Measurements from ENCODE around the gene LENEP.

GRCh38 chr1:155015527-155016230, 22.3 kb downstream of the LENEP start:
- TF ChIP-seq, protein P1, sequence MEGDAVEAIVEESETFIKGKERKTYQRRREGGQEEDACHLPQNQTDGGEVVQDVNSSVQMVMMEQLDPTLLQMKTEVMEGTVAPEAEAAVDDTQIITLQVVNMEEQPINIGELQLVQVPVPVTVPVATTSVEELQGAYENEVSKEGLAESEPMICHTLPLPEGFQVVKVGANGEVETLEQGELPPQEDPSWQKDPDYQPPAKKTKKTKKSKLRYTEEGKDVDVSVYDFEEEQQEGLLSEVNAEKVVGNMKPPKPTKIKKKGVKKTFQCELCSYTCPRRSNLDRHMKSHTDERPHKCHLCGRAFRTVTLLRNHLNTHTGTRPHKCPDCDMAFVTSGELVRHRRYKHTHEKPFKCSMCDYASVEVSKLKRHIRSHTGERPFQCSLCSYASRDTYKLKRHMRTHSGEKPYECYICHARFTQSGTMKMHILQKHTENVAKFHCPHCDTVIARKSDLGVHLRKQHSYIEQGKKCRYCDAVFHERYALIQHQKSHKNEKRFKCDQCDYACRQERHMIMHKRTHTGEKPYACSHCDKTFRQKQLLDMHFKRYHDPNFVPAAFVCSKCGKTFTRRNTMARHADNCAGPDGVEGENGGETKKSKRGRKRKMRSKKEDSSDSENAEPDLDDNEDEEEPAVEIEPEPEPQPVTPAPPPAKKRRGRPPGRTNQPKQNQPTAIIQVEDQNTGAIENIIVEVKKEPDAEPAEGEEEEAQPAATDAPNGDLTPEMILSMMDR (IDR thresholded peaks at IDR 0.05 in 2 of 3, conservative IDR thresholded peaks at IDR 0.05 in 1 of 3; ENCODE audit: borderline replicate concordance in 1 of 3, insufficient read depth in 1 of 3, low read depth in 2 of 3, low read length in 2 of 3), result no peak
- TF ChIP-seq YY1 (IDR thresholded peaks at IDR 0.05; ENCODE audit: extremely low read depth, insufficient replicate concordance, low read depth, low read length) (no peak), MAX (IDR thresholded peaks at IDR 0.05) (no peak), EZH2 (IDR thresholded peaks at IDR 0.05) (no peak), ZNF274 (IDR thresholded peaks at IDR 0.05; ENCODE audit: low read depth, low read length) (no peak), REST (IDR thresholded peaks at IDR 0.05; ENCODE audit: low read depth) (no peak)

All from HCT116 (cell line).